Fibroblast of skin of left biceps (primary cell): ENCODE data around the gene UBAP2.
A peak's percentile ranks its signal among the peaks of the same experiment; 100 is the strongest.

Experiments used
- DNase-seq, 2 experiments: peaks; one replicate each; pipeline ENCODE4 v3.0.0-alpha.2; 2013; ENCODE audit warnings: low read depth in 2 of 2

UBAP2 gene

GRCh38 chr9:33923998-33924701, 124.5 kb downstream of the UBAP2 start:
- no peak for DNase-seq

GRCh38 chr9:33923079-33923478, 125.6 kb downstream of the UBAP2 start:
- no peak for DNase-seq

- peak in 1 of 2 experiments; percentile 3 for DNase-seq
Measured at GRCh38 chr9:33921967-33922895, 126.5 kb downstream of the UBAP2 start.

- DNase-seq: no peak
Measured at GRCh38 chr9:33919276-33919897, 129.3 kb downstream of the UBAP2 start.

GRCh38 chr9:33917036-33917435, 131.7 kb downstream of the UBAP2 start:
- no peak for DNase-seq

GRCh38 chr9:33914887-33915628, 133.6 kb downstream of the UBAP2 start:
- DNase-seq: no peak

- no peak for DNase-seq
Measured at GRCh38 chr9:33913541-33913940, 135.1 kb downstream of the UBAP2 start.

- no peak for DNase-seq
Measured at GRCh38 chr9:33908749-33909148, 139.9 kb downstream of the UBAP2 start.

- DNase-seq: no peak
Measured at GRCh38 chr9:33908114-33908513, 140.6 kb downstream of the UBAP2 start.

- DNase-seq: no peak
Measured at GRCh38 chr9:33907347-33907746, 141.3 kb downstream of the UBAP2 start.

GRCh38 chr9:33906769-33907168, 141.9 kb downstream of the UBAP2 start:
- DNase-seq: no peak

- DNase-seq: no peak
Measured at GRCh38 chr9:33905137-33905536, 143.6 kb downstream of the UBAP2 start.

GRCh38 chr9:33903157-33903780, 145.4 kb downstream of the UBAP2 start:
- no peak for DNase-seq

- DNase-seq: no peak
Measured at GRCh38 chr9:33894316-33894715, 154.4 kb downstream of the UBAP2 start.

GRCh38 chr9:33893861-33894260, 154.8 kb downstream of the UBAP2 start:
- no peak for DNase-seq

- DNase-seq: no peak
Measured at GRCh38 chr9:33885948-33886347, 162.7 kb downstream of the UBAP2 start.

- DNase-seq: peak in 1 of 2 experiments; percentile 20
Measured at GRCh38 chr9:33884856-33885701, 163.6 kb downstream of the UBAP2 start.

GRCh38 chr9:33881635-33882034, 167.1 kb downstream of the UBAP2 start:
- no peak for DNase-seq

GRCh38 chr9:33880211-33881089, 168.2 kb downstream of the UBAP2 start:
- DNase-seq: no peak
